Dermis microvascular lymphatic vessel endothelial cell (primary cell): Measurements from ENCODE around the gene BANK1. TPM values are rescaled to one million over a fixed set of nuclear protein-coding genes. Genes with fewer than 3 reads are reported as not detected.

ENCODE experiments used
- DNase-seq, 2 donors: peaks; one replicate each; pipeline versions ENCODE4 v3.0.0 to v3.0.0-alpha.2; 2010; ENCODE audit warnings: low read depth in 2 of 2
- total RNA-seq: library from RNA; depleted of rRNA; stranded (reverse); fragments of >200 nt; gene quantifications from 2 replicates; pipeline ENCODE4 v1.2.1, GENCODE V29; 2014

The BANK1 gene
- total RNA-seq, 1 donor from 2014 or later = under 0.01 TPM

- peak; percentile 52 to 81 for DNase-seq
These were observed 231.8 kb downstream of the BANK1 start for GRCh38 chr4:102022343-102022742.

GRCh38 chr4:102027961-102028360, 237.4 kb downstream of the BANK1 start:
- DNase-seq = no peak

- DNase-seq = no peak
These were observed 240.9 kb downstream of the BANK1 start for GRCh38 chr4:102031406-102031805.

GRCh38 chr4:102036016-102036415, 245.5 kb downstream of the BANK1 start:
- DNase-seq = no peak

- no peak for DNase-seq
These were observed 246.3 kb downstream of the BANK1 start for GRCh38 chr4:102036619-102037376.

GRCh38 chr4:102037566-102037965, 247.0 kb downstream of the BANK1 start:
- DNase-seq = no peak

GRCh38 chr4:102042871-102043802, 252.6 kb downstream of the BANK1 start:
- no peak for DNase-seq

GRCh38 chr4:102047616-102048015, 257.1 kb downstream of the BANK1 start:
- no peak for DNase-seq

- DNase-seq = no peak
These were observed 265.3 kb downstream of the BANK1 start for GRCh38 chr4:102055805-102056204.

GRCh38 chr4:102057122-102057521, 266.6 kb downstream of the BANK1 start:
- no peak for DNase-seq

- no peak for DNase-seq
These were observed 270.6 kb downstream of the BANK1 start for GRCh38 chr4:102061133-102061532.

GRCh38 chr4:102064747-102065442, 274.4 kb downstream of the BANK1 start:
- DNase-seq = no peak

- no peak for DNase-seq
These were observed 286.1 kb downstream of the BANK1 start for GRCh38 chr4:102076622-102077021.

- DNase-seq = no peak
These were observed 289.7 kb downstream of the BANK1 start for GRCh38 chr4:102080184-102080583.

- DNase-seq = no peak
These were observed 299.5 kb downstream of the BANK1 start for GRCh38 chr4:102089850-102090621.

- no peak for DNase-seq
These were observed 301.1 kb downstream of the BANK1 start for GRCh38 chr4:102091656-102092055.

GRCh38 chr4:102094481-102094880, 304.0 kb downstream of the BANK1 start:
- no peak for DNase-seq

GRCh38 chr4:102103368-102103767, 312.8 kb downstream of the BANK1 start:
- no peak for DNase-seq

GRCh38 chr4:102104278-102104677, 313.7 kb downstream of the BANK1 start:
- no peak for DNase-seq

- DNase-seq = no peak
These were observed 315.5 kb downstream of the BANK1 start for GRCh38 chr4:102105983-102106382.

- no peak for DNase-seq
These were observed 323.6 kb downstream of the BANK1 start for GRCh38 chr4:102114118-102114630.
